IPS DF 6.9 (cell line): Measurements from ENCODE around the gene INPP4A.
A peak's percentile ranks its signal among the peaks of the same experiment; 100 is the strongest.

Experiments used
- DNase-seq: peaks from one replicate; pipeline ENCODE4 v3.0.0-alpha.2; 2013; ENCODE audit warnings: low read depth, low spot score
- H3K27ac ChIP-seq: one replicate; pipeline ENCODE4 v1.5.1; 2013; ENCODE audit warnings: low read length, control low read depth
- H3K27me3 ChIP-seq: 2 replicates; pipeline ENCODE4 v1.6.1; 2013; ENCODE audit warnings: mild to moderate bottlenecking, low read length; ENCODE audit not compliant: control insufficient read depth, insufficient read depth
- H3K36me3 ChIP-seq: 2 replicates; pipeline ENCODE4 v1.6.1; 2013; ENCODE audit warnings: low read length; ENCODE audit not compliant: control insufficient read depth, insufficient read depth
- H3K4me1 ChIP-seq: 2 replicates; pipeline ENCODE4 v1.6.1; 2013; ENCODE audit warnings: low read length; ENCODE audit not compliant: control insufficient read depth, insufficient read depth
- H3K4me3 ChIP-seq: 2 replicates; pipeline ENCODE4 v1.5.1; 2013; ENCODE audit warnings: mild to moderate bottlenecking, low read length
- H3K9me3 ChIP-seq: 2 replicates; pipeline ENCODE4 v1.6.1; 2013; ENCODE audit warnings: low read length, inconsistent platforms; ENCODE audit not compliant: control insufficient read depth, insufficient read depth
- WGBS: extraction: QIAGEN DNeasy Blood & Tissue Kit; methylation state at CpG from one replicate; pipeline ENCODE4 v1.1.7; 2013; ENCODE audit warnings: mixed read lengths, missing lambda C conversion rate; ENCODE audit not compliant: insufficient read length, insufficient coverage; 5-methylcytosine and 5-hydroxymethylcytosine counted together

The INPP4A gene

DNA sequence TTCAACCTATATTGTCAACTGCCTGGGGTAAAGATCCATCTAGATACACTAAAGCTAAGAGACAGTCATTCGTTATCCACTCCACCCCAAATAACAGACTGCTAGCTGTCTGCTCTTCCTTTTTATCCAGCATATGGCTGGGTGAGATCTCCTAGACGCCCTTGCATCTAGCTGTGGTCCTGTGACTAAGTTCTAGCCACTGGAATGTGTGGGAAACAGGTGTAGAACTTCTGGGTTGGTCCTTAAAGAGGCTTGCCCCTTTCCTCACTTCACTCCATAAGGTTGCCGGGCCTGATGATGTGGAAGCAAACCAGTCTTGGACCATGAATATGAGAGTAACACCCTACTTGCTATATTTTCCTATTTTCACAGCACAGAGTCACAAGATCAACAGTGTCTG, 160.4 kb downstream of the INPP4A start:
- DNase-seq, result no peak
- no peaks in the 10 kb centered on the region for H3K36me3 ChIP-seq
- no peak overlapping the region for H3K27ac ChIP-seq
- H3K9me3 ChIP-seq, result no peaks in the 10 kb centered on the region
- H3K27me3 ChIP-seq, result no peaks in the 10 kb centered on the region
- H3K4me1 ChIP-seq, result 0 out of 2 replicates have a peak, but pooled peaks cover 1% of the 10 kb centered on the region
- WGBS, result no CpG with 5 or more reads among the region's 3 CpGs
- H3K4me3 ChIP-seq, result no peak overlapping the region

- no CpG with 5 or more reads among the region's 7 CpGs for WGBS
- no peak overlapping the region for H3K4me3 ChIP-seq
Observed at GRCh38 chr2:98606431-98606830, 161.8 kb downstream of the INPP4A start.

DNA sequence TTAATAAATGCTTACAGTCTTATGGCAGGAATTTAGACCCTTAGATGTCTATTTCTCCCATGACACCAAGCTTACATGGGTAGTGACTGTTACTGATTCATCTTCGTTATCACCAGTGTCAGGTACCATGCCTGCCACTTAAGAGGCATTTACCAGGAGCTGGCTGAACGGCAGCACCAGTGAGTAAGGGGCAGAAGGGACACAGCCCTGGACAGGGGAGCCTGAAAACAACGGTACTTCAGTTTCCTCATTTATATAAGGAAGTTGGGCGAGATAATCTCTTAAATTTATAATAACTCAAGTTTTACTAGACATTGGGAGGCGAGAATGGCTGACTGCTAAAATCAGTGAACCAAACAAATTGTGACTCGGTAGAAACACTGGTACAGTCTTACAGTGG, 162.4 kb downstream of the INPP4A start:
- Histone ChIP-seq H3K27ac (no peak overlapping the region), H3K36me3 (no peaks in the 10 kb centered on the region), H3K27me3 (no peaks in the 10 kb centered on the region), H3K4me3 (no peak overlapping the region; the same call in 1 of the 2 replicates), H3K9me3 (no peaks in the 10 kb centered on the region), H3K4me1 (0 out of 2 replicates have a peak, but pooled peaks cover 1% of the 10 kb centered on the region)
- no peak for DNase-seq
- WGBS, result no CpG with 5 or more reads among the region's 6 CpGs

More at GRCh38 chr2:98606431-98606830, 161.8 kb downstream of the INPP4A start:
- 0 out of 2 replicates have a peak, but pooled peaks cover 1% of the 10 kb centered on the region for H3K4me1 ChIP-seq
- no peaks in the 10 kb centered on the region for H3K36me3 ChIP-seq
- H3K9me3 ChIP-seq, result no peaks in the 10 kb centered on the region
- DNase-seq, result no peak
- H3K27me3 ChIP-seq, result no peaks in the 10 kb centered on the region
- no peak overlapping the region for H3K27ac ChIP-seq

DNA sequence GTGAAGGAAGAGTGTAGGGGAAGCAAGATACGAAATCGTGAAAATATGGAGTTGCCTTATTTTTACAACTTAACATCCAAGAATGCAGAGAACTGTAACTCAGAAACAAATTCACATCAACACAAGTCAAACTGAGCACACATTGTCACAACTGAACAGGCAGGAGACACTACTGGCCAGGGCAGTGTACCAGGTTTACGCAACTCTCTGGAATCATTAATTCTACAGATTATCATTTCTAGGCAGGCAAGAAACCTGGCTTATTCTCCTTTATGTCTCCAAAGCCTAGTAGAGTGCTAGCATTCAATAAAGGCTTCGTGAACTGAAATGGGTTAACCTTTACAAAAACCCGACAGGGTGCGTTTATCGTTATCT, 163.1 kb downstream of the INPP4A start:
- no peak overlapping the region for H3K27ac ChIP-seq
- 0 out of 2 replicates have a peak, but pooled peaks cover 1% of the 10 kb centered on the region for H3K4me1 ChIP-seq
- no CpG with 5 or more reads among the region's 7 CpGs for WGBS
- H3K36me3 ChIP-seq, result peaks cover 2% of the 10 kb centered on the region; the same call in 1 of the 2 replicates
- H3K27me3 ChIP-seq, result no peaks in the 10 kb centered on the region
- no peak for DNase-seq
- H3K9me3 ChIP-seq, result no peaks in the 10 kb centered on the region
- H3K4me3 ChIP-seq, result peak overlapping the region; percentile 64

DNA sequence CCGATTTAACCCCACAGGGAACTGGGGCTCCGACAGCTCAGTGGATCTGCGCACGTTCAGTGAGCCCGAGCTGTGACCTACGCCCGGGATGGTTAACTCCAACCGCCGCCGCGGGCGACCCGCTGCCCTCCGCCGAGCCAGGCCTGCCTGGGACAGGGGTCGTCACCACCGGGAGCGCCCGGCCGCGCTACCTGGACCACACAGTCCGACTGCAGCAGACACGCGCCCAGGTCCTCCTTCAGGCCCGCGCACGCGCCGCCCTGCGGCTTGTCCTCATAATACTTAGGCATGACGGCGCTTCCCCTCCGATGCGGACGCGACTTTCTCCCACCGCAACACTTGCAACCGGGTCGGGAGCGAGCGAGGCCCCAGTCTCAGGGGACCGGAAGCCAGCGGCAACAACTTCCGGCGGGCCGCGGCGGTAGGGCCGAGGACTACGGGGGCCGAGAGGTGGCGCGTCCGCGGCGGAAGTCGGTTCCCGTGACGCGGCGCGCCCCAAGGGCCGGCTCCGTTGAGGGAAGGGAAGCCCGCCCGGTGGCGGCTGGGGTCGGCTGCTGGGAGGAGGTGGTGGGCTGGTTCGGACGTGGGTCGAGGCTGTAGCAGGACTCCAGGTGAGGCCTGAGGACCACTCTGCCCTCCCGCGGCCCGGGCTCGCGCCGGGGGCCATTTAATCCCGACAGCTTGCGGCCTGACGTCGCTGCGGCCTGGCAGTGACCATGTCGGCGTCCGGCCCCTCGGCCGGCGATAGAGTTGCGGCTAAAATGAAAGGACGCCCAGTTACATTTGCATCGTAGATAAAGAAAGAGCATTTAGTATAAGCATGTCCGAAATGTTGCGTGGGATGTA, 163.7 kb downstream of the INPP4A start, which contains the start of the genes COA5 and UNC50:
Gene COA5 (minus strand): TSS at position 397 of the 846 bp plus-strand sequence. CDS start 107 bp downstream, at position 290.
Gene UNC50 (plus strand): TSS at position 474 of the 846 bp plus-strand sequence. CDS start 1,171 bp downstream, outside the sequence.
- no CpG with 5 or more reads among the region's 93 CpGs for WGBS
- Histone ChIP-seq H3K4me1 (0 out of 2 replicates have a peak, but pooled peaks cover 1% of the 10 kb centered on the region), H3K27me3 (no peaks in the 10 kb centered on the region), H3K4me3 (peak within 1 kb of the TSS; percentile 64), H3K9me3 (no peaks in the 10 kb centered on the region), H3K36me3 (peaks cover 4% of the 10 kb centered on the region; the same call in 1 of the 2 replicates), H3K27ac (no peak within 1 kb of the TSS)
- DNase-seq, result peak; percentile 43

GRCh38 chr2:98608962-98609604, 164.4 kb downstream of the INPP4A start:
- H3K27ac ChIP-seq, result no peak overlapping the region
- H3K27me3 ChIP-seq, result no peaks in the 10 kb centered on the region
- peak overlapping the region; percentile 64; the same call in 1 of the 2 replicates for H3K4me3 ChIP-seq
- no CpG with 5 or more reads among the region's 29 CpGs for WGBS
- H3K4me1 ChIP-seq, result 0 out of 2 replicates have a peak, but pooled peaks cover 1% of the 10 kb centered on the region
- no peaks in the 10 kb centered on the region for H3K9me3 ChIP-seq
- no peak for DNase-seq
- peaks cover 4% of the 10 kb centered on the region; the same call in 1 of the 2 replicates for H3K36me3 ChIP-seq

GRCh38 chr2:98614024-98614739, 169.5 kb downstream of the INPP4A start:
- H3K27ac ChIP-seq, result no peak overlapping the region
- no peaks in the 10 kb centered on the region for H3K4me1 ChIP-seq
- no peaks in the 10 kb centered on the region for H3K9me3 ChIP-seq
- no peak for DNase-seq
- H3K4me3 ChIP-seq, result no peak overlapping the region
- H3K36me3 ChIP-seq, result peaks cover 6% of the 10 kb centered on the region; the same call in 1 of the 2 replicates
- no CpG with 5 or more reads among the region's 9 CpGs for WGBS
- H3K27me3 ChIP-seq, result no peaks in the 10 kb centered on the region

GRCh38 chr2:98615481-98615880, 170.8 kb downstream of the INPP4A start:
- no peaks in the 10 kb centered on the region for H3K9me3 ChIP-seq
- no CpG with 5 or more reads among the region's 5 CpGs for WGBS
- no peaks in the 10 kb centered on the region for H3K4me1 ChIP-seq
- no peaks in the 10 kb centered on the region for H3K27me3 ChIP-seq
- H3K4me3 ChIP-seq, result no peak overlapping the region
- peaks cover 6% of the 10 kb centered on the region; the same call in 1 of the 2 replicates for H3K36me3 ChIP-seq
- H3K27ac ChIP-seq, result no peak overlapping the region
- no peak for DNase-seq

DNA sequence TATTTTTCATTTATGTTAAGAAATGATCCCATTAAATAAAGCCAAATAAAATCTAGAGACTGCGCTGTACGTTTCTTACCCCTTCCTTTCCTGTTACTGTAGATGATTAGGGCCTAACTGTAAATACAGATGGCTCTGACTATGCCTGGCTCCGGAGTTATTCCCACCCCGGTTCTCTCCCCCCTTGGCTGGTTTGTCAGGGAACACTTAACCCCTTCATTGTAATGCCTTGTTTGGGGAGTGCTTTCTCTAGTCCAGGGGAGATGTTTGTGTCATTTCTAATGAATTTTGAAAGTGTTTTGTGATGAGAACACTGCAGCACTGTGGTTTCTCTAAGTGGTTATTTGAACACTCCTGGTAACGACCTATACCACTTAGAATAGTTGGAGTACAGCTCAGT, 172.5 kb downstream of the INPP4A start:
- no peak for DNase-seq
- no peaks in the 10 kb centered on the region for H3K27me3 ChIP-seq
- H3K4me1 ChIP-seq, result no peaks in the 10 kb centered on the region
- no peak overlapping the region for H3K27ac ChIP-seq
- WGBS, result no CpG with 5 or more reads among the region's 5 CpGs
- H3K4me3 ChIP-seq, result no peak overlapping the region
- peaks cover 6% of the 10 kb centered on the region; the same call in 1 of the 2 replicates for H3K36me3 ChIP-seq
- no peaks in the 10 kb centered on the region for H3K9me3 ChIP-seq

DNA sequence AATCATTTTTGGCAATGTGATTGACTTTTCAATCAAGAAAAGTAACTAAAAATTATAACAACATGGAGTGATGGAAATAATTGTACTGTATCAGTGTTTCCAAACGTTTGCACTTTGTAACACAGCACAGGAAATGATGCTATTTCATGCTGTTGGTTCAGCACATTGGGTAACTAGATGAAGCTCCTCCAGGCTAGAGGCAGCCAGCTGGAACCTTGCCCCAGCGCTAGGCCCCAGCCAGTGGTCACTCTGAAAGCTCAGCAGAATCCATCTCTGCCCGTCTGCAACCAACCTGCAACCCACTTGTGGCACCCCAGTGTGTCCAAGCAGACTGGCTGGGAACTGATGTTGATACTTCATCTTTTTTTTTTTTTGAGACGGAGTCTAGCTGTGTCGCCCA, 179.0 kb downstream of the INPP4A start:
- H3K27ac ChIP-seq, result no peak overlapping the region
- no peaks in the 10 kb centered on the region for H3K36me3 ChIP-seq
- H3K4me3 ChIP-seq, result no peak overlapping the region

More for the DNA sequence above, 179.0 kb downstream of the INPP4A start:
- no peak for DNase-seq
- no CpG with 5 or more reads among the region's 5 CpGs for WGBS
- no peaks in the 10 kb centered on the region for H3K4me1 ChIP-seq
- H3K27me3 ChIP-seq, result no peaks in the 10 kb centered on the region
- H3K9me3 ChIP-seq, result no peaks in the 10 kb centered on the region
